Left forelimb (tissue), 1 donor: ENCODE measurements around the gene IL4R.

Experiments used
- DNase-seq: peaks from one replicate; pipeline ENCODE4 v3.0.0-alpha.2; 2018; ENCODE audit warnings: low spot score

The IL4R gene

GRCh38 chr16:27315333-27316037 is 1.7 kb downstream of the IL4R start:
- DNase-seq = peak; percentile 42

- no peak for DNase-seq
Measured at GRCh38 chr16:27316038-27316680, 2.4 kb downstream of the IL4R start.

- peak; percentile 46 for DNase-seq
Measured at GRCh38 chr16:27317320-27317719, 3.5 kb downstream of the IL4R start.

GRCh38 chr16:27317738-27318391 is 4.1 kb downstream of the IL4R start:
- DNase-seq = no peak

GRCh38 chr16:27318392-27319256 is 4.8 kb downstream of the IL4R start:
- DNase-seq = no peak

- DNase-seq = no peak
Measured at GRCh38 chr16:27319257-27319965, 5.6 kb downstream of the IL4R start.

GRCh38 chr16:27320261-27321012 is 6.7 kb downstream of the IL4R start:
- DNase-seq = no peak

GRCh38 chr16:27321013-27321915 is 7.5 kb downstream of the IL4R start:
- no peak for DNase-seq

- DNase-seq = no peak
Measured at GRCh38 chr16:27322858-27323780, 9.3 kb downstream of the IL4R start.

GRCh38 chr16:27323781-27324561 is 10.2 kb downstream of the IL4R start:
- DNase-seq = no peak

- no peak for DNase-seq
Measured at GRCh38 chr16:27324851-27325301, 11.1 kb downstream of the IL4R start.

- DNase-seq = no peak
Measured at GRCh38 chr16:27325736-27326135, 12.0 kb downstream of the IL4R start.

- no peak for DNase-seq
Measured at GRCh38 chr16:27326251-27326650, 12.5 kb downstream of the IL4R start.

GRCh38 chr16:27326738-27327585 is 13.2 kb downstream of the IL4R start:
- DNase-seq = peak; percentile 75

- no peak for DNase-seq
Measured at GRCh38 chr16:27327586-27327915, 13.8 kb downstream of the IL4R start.

GRCh38 chr16:27328937-27329336 is 15.2 kb downstream of the IL4R start:
- DNase-seq = no peak
